EH (cell line): ENCODE measurements around the gene RGS14.
A peak's percentile ranks its signal among the peaks of the same experiment; 100 is the strongest.
"Not testable (repeated sequence)": the region's sequence is repeated elsewhere in the genome, so short reads cannot be mapped to it uniquely, and the experiment has no call there.

Experiments used
- DNase-seq: peaks from one replicate; pipeline ENCODE4 v3.0.0-alpha.2; 2015; ENCODE audit warnings: low read depth

The RGS14 gene

DNA sequence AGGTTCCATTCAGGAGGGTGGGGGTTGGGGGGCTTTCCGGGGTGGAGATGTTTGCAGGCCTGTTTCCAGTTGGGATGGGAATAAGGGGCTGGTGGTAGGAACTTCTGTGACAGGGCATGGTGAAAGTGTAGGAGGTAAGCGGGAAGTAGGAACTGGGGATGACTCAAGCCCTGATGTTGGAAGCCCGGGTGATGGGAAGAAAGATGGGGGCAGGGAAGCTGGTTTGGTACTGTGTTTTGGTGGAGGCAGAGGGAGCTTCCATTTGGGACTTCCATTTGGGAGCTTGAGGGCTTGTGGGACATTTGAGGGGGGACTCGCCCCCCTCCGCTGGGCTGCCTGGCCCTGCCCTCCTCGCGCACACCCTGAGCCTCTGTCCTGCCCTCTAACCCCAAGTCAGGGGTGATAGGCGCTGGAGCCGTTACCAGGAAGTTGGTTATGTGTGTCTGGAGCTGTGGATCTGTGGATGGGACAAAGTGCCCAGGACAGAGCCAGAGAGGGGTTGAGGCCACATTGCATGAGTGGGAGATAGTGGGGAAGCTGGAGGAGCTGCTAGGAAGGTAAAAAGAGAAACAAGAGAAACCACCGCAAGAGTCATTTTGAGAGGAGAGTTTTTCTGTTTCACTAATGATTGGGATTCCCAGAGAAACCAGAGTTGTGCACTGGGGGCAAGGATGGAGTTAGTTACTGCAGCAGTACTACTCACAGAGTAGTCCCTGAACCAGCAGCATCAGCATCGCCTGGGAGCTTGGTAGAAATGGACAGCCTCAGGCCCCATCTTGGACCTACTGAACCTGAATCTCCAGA, 6.6 kb downstream of the RGS14 start:
- peak; percentile 25 for DNase-seq

DNA sequence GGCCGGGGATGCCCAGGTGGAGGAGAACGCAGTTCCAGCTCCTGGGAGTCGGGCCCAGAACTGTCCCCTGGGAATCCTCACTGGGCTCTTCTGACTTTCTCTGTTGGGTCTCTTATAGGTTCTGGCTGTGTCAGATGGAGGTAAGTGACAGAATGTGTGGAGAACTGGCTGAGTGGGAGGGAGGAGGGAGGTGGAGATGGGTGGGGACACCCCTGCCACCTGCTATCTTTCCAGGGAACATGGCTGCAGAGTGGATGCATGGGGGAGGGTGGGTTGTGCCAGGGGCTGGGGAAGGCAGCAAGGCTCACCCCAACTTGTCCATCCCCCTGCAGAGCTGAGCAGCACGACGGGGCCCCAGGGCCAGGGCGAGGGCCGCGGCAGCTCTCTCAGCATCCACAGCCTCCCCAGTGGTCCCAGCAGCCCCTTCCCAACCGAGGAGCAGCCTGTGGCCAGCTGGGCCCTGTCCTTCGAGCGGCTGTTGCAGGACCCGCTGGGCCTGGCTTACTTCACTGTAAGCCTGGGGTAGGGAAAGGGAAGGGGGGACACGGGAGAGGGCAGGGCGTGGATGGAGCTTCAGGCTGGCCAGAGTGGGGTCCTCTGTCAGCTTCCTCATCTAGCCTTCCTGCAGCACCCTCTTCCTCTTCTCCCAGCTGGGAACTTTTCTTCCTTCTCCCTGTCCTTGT, 8.3 kb downstream of the RGS14 start:
- DNase-seq: no peak

DNA sequence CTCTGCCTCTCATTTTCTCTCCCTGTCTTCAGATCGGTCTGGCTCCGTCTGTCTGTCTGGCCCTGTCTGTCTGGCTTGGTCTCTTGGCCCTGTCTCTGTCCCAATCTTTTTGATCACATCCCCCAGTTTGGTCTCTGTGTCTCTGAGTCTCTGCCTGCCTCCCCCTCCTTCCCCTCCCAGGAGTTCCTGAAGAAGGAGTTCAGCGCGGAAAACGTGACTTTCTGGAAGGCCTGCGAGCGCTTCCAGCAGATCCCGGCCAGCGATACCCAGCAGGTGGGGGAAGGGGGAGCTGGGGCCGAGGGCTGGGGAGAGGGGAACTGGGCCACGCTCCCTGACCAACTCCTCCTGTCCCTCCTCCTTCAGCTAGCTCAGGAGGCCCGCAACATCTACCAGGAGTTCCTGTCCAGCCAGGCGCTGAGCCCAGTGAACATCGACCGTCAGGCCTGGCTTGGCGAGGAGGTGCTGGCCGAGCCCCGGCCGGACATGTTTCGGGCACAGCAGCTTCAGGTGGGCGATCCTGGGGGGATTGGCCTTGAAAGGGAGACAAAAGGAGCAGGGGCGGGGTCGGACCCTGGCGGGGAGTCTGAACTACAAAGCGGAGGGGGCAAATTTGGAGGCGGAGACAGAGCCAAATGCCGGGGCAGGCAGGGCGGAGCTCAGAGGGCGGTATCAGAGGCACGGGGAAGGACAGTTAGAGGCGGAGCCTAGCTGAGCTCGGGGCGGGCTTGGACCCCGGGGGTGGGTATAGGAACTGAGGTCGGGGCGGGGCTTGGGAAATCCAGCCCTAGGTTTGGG, 9.0 kb downstream of the RGS14 start:
- peak; percentile 88 for DNase-seq

DNA sequence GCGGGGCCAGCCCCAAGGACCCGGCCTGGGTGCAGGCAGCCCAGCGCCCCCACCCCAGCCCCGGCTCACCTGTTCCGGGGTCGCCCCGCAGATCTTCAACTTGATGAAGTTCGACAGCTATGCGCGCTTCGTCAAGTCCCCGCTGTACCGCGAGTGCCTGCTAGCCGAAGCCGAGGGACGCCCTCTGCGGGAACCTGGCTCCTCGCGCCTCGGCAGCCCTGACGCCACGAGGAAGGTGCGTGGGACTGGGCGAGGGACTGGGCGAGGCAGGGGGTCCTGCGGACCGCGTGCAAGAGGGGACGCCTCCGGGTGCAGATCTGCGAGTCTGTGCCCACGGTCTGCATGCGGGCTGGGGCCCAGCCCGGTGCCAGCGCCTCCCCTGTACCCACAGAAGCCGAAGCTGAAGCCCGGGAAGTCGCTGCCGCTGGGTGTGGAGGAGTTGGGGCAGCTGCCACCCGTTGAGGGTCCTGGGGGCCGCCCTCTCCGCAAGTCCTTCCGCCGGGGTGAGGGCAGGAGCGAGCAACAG, 9.7 kb downstream of the RGS14 start:
- no peak for DNase-seq

DNA sequence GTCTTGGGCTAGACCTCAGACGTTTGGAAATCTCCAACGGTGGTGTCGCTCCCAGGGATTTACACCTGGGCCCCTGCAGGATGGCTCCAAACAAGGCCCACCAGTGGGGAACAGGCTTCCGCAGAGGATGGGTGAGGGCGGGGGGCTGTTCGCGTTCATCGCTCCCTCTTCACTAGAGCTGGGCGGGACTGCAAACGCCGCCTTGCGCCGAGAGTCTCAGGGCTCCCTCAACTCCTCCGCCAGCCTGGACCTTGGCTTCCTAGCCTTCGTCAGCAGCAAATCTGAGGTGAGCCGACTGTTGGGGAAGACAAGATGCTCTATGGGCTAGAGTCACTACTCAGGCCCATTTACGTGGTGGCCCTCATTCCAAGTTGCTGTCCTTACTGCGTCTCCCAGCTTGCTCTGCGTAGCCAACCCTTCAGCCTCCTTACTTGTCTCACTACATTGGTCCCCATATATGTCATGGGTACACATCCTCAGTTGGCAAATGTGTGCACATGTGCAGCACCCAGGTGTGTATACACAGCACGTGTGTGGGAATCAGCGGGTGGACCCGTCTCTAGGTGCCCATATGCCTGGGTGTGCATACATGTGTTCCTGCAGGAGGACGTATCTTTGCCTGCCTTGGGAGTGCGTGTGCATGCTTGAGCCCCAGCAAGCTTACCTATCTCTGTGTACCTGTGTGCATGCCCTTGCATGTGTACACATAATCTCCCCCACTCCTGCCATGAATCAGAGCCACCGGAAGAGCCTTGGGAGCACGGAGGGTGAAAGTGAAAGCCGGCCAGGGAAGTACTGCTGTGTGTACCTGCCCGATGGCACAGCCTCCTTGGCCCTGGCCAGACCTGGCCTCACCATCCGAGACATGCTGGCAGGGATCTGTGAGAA, 10.5 kb downstream of the RGS14 start:
- DNase-seq: no peak

DNA sequence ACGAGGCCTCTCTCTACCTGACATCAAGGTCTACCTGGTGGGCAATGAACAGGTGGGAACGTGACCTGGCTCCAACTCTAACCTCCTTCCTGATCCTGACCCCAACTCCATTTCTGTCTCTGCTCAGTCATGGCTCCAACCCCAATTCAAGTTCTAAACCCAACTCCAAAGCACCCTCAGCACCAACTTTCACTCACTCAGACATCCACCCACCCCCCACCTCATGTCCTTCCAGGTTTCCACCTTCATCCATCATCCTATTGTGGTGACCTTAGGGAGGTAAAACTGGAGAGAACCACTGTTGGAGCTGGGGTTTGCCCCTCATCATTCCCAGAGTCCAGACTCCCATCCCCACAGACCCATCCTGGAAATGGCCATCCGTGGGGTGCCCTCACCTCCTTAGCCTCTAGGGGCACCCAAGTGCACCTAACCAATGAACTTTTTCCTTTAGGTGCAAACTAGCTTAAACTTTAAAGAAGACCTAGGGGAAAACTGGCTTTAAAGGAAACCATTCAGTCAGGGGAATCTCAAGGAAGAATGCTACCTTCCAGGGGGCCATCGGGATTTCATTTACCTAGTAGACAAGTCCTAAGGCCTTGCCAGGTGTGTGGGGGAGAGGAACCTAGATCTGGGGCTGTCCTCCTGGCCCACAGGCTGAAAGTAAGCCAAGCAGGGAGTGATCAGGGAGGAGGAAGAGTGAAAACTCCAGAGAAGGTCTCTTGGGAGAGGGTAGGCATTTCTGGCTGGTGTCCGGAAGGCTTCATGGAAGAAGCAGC, 11.3 kb downstream of the RGS14 start:
- DNase-seq: peak; percentile 46

DNA sequence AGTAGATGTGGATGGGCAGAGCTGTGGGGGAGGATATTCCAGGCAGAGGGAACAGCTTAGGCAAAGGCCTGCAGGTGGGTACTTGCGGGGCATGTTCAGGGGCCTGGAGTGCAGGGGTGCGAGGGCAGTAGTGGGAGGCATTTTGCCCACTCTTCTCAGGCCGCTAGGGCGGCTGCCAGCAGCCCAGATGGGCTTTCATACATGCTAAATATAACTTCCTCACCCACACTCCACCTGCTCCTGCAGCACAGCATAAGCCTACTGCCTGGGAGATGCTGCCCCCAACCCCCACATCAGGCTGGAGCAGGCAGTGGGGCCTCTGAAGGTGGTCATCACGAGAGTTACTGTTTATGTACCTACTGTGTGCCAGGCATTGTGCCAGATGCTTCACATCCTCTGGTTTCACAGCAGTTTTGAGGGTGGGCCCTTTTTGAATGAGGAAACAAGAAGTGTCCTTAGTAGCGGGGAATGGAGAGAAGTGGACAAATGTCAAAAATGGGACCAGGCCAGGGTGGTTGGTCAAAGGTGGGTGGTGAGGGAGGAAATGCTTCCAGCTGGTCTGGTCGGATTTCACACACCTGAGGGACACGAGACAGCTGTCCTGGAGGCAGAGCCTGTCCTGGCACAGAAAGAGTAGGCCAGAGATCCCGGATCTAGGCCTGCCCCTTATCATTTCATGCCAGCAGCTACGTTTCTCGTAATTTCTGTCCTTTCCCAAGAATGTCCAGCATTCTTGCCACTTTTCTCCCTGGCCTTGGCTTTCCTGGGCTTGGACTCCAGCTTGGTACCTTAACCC, 12.1 kb downstream of the RGS14 start:
- no peak for DNase-seq

DNA sequence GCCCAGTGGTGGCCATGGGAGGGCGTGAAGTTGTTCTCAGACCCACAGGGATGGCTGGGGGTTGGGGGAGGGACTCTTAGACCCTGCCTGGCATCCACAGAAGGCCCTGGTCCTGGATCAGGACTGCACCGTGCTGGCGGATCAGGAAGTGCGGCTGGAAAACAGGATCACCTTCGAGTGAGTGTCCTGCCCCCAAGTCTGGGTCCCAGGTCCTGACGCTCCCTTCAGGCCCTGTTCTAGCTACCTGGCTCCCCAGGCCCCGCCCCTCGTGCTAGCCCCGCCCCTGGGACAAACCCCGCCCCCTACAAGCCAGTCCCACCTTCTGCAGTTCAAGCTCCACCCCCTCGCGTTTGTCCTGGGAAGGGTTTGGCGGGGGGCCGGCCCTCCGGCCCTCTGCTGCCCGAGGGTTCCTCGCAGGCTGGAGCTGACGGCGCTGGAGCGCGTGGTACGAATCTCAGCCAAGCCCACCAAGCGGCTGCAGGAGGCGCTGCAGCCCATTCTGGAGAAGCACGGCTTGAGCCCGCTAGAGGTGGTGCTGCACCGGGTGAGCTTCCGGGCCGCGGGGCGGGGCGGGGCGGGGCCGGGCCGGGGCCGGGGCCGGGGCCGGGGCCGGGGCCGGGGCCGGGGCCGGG, 12.9 kb downstream of the RGS14 start:
- DNase-seq: peak; percentile 86

DNA sequence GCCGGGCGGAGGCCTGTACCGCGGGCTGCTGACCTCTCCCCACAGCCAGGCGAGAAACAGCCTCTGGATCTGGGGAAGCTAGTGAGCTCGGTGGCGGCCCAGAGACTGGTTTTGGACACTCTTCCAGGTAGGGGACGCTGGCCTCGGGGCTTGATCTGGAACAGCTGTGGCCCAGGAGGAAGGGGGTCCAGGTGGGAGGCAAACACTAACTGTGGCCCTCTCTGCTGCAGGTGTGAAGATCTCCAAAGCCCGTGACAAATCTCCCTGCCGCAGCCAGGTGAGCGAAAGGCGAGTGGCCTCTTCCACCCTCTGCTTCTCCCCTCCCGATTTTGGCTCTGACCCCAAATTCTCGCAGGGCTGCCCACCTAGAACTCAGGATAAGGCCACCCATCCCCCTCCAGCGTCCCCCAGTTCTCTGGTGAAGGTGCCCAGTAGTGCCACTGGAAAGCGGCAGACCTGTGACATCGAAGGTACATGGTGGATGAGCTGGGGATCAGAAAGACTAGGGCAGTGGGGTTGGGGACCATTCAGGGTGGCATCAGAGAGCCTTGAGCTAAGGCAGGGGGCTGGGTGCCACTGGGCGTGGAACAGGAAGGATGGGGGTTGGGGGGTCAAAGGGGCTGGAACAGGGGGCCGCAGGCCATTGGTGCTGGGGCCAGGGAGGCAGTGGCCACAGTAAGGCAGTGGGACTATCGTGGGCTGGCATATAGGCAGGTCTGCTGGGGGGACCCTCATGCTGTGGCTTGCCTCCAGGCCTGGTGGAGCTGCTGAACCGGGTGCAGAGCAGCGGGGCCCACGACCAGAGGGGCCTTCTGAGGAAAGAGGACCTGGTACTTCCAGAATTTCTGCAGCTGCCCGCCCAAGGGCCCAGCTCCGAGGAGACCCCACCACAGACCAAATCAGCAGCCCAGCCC, 13.7 kb downstream of the RGS14 start:
- no peak for DNase-seq

DNA sequence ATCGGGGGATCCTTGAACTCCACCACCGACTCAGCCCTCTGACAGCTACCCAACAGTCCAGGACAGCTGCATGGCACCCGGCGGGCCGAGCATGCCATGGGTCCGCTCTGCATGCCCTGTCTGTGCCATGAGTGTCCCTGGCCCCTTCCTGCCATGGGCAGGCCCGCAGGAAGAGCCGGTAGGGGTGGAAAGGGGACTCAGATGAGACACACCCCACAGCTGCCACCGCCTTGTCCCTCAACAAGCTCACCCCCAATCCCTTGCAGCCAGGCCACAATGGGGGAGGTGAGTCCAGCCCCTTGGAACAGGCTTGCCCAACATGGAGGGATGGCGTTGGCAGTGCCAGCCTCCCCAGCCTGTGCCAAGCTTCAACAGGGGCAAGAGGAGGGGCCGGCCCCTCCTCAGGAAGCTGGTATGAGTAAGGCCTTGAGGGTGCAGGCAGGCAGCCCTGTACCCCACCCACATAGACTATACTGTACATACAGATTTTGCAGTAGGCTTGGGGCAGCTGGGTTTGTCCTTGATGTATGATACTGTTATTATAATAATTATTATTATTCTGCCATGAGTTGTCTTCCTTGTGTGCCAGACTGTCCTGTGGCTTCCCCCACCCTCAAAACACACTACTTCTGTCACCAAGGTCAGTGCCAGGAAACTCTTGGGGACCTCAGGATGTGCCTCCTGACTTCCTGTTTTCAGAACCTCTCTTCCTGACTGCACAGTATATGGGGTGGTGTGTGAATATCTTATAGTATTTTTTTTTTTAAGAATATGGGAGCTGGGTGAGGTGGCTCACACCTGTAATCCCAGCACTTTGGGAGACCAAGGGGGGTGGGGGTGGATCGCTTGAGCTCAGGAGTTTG, 14.5 kb downstream of the RGS14 start:
- no peak for DNase-seq

DNA sequence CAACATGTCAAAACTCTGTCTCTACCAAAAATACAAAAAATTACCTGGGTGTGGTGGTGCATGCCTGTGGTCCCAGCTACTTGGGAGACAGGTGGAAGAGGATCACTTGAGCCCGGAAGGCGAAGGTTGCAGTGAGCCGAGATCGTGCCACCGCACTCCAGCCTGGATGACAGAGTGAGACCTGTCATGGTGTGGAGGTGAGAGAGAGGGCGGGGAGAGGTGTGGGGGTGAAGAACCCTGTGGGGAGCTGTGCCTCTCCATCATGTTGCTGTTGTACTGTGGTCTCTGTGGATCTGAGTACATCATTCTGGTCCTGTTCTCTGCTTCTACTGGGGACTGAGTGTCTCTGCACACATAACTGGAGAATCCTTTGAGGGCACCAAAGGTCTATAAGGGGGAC, 15.2 kb downstream of the RGS14 start:
- no peak for DNase-seq

DNA sequence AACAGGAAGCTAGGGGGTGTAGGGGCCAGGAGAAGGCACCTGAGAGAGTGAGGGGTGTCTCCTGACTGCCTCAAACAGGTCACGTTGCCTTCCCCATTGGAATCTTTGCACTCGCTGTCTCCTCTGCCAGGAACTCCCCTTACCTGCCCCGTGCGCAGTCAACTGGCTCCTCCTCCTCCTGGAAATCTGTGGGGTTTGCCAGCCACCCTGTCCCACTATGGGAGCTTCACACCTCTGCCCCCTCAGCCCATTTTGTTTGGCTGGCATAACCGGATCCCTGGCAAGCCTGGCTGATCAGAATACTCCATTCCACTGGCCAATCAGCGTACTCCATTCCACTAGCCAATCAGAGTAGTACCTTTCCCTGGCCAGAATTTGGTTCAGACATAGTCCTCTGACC, 16.1 kb downstream of the RGS14 start:
- no peak for DNase-seq

DNA sequence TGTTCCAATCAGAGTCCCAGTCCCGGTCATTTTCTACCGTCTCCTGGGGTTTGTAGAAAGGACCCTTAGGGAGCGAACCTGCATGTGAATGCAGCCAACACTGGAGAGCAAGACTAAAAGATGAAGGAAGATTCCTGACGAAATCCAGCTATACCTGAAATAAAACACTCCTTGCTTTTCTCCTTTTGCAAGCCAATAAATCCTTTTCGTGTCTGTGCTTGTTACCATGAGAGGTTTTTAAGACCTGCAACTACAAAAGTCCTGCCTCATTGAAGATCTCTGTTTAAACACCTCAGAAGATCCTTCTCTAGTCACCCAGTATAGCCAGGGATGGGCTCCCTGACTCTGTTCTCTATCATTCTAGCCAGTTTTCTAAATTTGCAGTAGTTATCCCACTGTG, 16.5 kb downstream of the RGS14 start:
- no peak for DNase-seq

DNA sequence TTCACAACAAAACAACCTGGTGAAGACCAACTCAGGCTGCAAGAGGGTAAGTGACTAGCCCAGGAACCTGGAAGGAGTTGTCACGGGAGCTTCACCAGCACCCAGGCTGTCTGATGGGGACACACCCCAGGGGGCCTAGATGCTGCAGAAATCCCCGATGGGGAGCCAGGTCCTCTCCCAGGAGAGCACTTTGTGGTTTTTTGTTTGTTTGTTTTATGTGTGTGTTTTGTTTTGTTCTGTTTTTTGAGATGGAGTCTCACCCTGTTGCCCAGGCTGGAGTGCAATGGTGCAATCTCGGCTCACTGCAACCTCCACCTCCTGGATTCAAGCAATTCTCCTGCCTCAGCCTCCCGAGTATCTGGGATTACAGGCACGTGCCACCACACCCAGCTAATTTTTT, 17.8 kb downstream of the RGS14 start:
- not testable (repeated sequence) for DNase-seq

DNA sequence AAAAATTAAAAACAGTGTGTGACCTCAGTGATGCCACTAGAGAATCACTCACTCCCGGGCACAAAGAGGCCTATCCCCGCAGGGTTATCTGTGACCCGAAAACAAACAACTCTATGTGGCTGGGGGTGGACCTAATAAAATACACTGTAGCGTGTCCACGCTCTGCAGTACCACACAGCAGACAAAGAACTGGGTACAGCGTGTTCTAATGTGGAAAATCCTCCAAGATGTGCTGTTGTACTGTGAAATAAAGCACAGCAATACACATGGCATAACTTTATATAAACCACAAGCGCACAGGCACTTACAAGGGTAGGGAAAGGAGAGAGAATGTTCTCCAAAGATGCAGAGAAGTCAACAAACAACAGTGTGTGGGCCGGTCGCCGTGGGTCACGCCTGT, 18.4 kb downstream of the RGS14 start:
- no peak for DNase-seq

DNA sequence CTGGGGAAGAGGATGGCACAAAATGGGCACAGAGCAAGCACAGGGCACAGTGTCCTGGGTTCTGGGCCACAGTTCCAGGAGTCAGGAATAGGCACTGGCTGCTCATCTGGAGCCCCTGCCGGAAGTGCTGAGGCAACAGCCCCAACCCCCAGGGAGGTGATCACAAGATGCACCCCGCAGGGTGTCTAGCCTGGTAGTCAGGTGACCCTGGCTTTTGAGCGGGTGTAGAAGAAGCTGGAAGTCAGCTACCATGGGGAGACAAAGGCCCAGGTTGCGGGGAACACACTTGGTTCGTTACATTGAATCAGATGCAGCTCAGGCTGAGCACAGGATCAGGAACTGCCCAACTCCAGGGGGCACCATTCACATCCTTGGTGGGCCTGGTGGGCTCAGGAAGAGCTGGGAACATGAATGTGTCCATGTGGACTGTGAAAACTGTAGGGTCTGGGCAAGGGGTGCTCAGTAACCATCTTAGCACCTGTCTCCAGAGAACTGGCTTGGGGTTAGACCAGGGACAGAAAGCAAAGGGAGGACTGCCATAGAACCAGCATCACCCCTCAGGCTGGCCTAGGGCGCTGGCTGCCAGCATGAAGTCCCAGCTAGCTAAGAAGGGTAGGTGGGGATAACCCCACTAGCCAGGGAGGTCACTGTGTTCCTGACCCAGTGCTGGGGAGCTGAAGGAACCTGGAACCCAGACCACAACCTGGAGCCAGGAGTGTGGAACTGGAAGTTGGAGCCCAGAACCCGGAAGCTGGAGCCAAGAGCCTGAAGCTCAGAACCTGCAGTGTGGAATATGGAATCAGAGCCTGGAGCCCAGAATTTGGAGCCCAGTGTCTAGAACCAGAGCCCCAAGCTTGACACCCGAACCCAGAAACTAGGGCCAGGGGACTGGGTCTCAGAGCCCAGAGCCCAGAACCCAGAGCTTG, 20.4 kb downstream of the RGS14 start:
- no peak for DNase-seq
